GM12874 (cell line): Measurements from ENCODE around the gene TRIB2.

Experiments used
- TF ChIP-seq, protein P1 (sequence below): IDR thresholded peaks from 2 replicates; pipeline ENCODE4 v1.5.1; 2011; ENCODE audit warnings: low read depth, mild to moderate bottlenecking, control low read depth, low read length, moderate library complexity; ENCODE audit not compliant: insufficient read depth

The TRIB2 gene

DNA sequence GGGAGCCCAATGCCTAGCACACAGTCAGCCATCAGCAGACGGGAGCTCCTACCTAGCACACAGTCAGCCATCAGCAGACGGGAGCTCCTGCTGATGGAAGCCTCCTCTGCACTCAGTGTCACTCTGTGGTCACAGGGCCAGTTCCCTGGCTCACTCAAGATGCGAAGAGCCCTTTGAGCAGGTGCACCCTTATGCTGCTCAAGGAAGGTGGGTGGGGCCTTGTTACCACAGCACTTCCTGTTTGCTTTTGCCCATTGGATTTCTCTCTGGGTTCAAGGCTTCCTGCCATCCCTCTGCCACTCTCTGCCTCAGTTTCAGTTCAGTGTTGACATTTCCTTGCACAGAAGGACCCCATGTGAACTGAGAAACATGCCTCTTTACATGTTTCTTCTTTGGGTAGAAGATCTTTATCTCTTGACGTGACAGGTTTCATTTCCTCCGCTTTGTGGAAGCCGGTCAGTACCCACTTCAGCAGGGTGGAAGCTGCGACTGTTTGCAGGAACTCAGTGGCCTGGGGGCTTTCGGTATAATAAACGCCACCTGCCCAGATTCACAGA lies 11.6 kb downstream of the TRIB2 start:
- TF ChIP-seq, protein P1, sequence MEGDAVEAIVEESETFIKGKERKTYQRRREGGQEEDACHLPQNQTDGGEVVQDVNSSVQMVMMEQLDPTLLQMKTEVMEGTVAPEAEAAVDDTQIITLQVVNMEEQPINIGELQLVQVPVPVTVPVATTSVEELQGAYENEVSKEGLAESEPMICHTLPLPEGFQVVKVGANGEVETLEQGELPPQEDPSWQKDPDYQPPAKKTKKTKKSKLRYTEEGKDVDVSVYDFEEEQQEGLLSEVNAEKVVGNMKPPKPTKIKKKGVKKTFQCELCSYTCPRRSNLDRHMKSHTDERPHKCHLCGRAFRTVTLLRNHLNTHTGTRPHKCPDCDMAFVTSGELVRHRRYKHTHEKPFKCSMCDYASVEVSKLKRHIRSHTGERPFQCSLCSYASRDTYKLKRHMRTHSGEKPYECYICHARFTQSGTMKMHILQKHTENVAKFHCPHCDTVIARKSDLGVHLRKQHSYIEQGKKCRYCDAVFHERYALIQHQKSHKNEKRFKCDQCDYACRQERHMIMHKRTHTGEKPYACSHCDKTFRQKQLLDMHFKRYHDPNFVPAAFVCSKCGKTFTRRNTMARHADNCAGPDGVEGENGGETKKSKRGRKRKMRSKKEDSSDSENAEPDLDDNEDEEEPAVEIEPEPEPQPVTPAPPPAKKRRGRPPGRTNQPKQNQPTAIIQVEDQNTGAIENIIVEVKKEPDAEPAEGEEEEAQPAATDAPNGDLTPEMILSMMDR, result no peak

DNA sequence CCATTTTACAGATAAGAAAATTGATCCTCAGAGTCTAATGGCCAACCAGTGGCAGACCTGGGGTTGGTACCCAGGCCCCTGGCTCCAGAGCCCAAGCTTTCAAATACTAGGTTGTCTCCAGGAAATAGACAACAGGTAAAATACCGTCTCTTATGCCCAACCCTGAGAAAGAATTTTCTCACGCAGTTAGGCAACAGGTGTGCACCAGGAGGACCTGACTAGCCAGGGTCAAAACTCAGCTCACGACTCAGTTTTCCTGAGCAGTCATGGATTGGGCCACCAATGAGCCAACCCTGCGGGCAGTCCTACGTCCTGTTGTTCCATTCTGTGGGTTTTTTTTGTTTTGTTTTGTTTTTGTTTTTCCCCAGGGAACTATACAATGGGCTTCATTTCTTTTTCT lies 13.5 kb downstream of the TRIB2 start:
- TF ChIP-seq, protein P1, result no peak

DNA sequence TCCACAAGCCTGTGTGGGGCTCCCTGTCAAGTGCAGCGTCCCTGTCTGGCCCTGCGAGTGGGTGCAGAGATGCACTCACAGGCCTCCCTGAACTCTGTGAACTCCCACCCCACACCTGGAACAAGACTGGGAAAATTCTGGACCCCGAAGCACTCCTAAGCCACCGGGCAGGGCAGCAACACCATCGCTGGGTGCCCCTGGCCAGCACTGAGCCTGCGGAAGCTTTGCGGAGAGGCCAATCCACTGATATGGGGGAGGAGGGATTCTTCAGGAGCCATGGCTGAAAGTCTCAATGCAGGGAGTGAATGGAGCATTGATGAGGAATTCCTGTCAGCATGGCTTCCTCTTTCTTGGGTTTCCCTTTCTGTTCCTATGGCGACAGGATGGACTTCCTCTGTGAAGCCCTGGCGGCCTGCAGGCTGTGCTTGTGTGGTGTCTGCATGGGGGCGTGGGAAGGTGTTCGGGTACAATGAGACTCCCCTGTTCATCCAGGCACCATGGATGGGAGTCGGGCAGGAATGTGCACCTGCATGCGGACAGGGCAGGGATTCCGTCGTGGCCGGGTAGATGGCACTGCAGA lies 15.1 kb downstream of the TRIB2 start:
- TF ChIP-seq, protein P1, result no peak

DNA sequence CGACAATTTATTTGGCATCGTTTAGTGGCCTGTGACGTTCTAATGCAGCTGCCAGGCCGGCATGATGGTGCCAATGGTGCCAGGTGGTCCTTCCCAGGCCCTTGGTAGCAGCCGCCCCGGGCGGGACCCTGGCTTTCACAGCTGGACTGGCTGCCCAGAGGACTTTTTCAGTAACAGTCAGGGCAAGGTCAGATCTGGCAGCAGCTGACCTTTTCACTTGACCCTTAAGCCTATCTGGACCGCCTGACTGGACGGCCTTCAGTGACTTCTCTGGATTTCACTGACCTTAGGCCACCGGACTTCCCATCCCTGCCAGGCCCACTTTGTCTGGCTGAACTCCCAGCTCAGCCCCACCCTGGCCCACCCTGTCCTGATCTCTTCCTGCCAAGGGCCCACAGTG lies 15.9 kb downstream of the TRIB2 start:
- TF ChIP-seq, protein P1, result no peak

DNA sequence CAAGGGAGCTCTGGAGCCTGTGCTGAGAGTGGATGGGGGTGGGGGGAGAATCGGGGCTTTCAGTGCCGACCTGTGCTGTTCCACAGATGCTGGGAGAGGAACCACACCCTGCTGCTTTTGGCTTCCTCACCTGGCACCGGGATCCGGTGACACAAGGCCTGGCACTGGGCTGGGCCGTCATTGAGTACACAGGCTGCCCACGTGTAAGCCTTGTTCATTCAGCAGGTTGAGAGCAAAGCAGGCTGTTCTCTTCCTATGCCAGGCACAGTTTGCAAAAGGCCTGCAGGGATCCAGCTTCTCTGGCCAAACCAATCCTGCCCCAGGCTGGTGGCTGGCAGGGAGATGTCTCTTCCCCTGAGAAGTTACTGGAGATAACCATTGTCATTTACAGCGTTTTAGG lies 17.1 kb downstream of the TRIB2 start:
- TF ChIP-seq, protein P1, result no peak

DNA sequence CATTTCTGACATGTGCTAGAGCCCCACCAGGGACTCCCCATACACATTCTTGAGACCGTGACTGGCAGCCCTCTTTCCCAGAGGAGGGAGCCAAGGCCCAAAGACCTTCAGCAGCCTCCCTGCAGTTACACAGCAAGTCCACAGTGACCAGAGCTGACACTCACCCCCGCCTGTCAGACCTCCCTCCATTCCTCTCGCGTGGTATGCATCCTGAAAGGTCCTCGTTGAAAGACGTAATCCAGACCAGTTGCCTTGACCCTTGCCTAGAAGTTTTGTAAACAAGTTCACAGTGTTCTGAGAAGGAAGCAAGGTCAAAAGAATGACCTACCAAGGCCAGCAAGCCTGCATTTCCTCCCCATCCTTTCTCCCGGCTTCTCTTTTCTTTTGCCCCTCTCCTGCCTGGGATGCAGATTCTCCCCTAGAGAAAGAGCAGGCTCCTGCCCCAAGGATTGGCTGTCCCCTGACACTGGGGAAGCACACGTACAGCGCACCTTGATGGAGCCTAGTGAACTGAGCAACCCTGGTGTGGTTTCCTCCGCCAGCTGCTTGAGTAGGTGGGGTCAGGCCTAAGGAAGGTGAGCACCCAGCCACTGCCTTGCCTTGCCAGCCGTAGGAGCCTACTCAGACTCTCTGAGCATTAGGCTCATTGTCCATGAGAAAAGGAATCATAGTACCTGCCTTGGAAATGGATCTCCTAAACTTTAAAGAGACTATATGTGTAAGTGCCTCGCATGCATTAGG lies 18.3 kb downstream of the TRIB2 start:
- TF ChIP-seq, protein P1, result no peak

DNA sequence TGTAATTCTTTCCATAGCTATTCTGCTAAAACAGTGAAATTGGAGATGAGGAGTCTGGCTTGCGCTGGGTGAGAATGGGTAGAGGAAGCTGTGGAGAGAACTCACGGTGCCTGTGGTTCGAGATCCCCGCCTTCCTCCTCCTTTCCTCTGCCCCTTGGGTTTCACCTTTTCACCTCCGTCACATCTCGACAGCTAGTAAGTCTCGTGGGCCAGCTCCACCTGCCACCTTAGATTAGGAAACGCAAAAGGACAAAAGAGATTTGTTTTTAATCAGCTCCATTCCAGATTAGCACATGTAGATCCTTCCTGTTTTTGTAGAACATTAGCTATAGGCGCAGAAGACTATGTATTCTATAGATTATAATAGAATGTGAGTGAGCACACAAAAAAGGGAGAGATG lies 20.6 kb downstream of the TRIB2 start:
- TF ChIP-seq, protein P1, result no peak
